IPS-NIHi7 (cell line): ENCODE results near the gene PCP2.

Experiments
- DNase-seq: peaks from one replicate; pipeline ENCODE4 v3.0.0; 2012; ENCODE audit warnings: mixed read lengths; ENCODE audit errors: extremely low spot score

PCP2 gene

DNA sequence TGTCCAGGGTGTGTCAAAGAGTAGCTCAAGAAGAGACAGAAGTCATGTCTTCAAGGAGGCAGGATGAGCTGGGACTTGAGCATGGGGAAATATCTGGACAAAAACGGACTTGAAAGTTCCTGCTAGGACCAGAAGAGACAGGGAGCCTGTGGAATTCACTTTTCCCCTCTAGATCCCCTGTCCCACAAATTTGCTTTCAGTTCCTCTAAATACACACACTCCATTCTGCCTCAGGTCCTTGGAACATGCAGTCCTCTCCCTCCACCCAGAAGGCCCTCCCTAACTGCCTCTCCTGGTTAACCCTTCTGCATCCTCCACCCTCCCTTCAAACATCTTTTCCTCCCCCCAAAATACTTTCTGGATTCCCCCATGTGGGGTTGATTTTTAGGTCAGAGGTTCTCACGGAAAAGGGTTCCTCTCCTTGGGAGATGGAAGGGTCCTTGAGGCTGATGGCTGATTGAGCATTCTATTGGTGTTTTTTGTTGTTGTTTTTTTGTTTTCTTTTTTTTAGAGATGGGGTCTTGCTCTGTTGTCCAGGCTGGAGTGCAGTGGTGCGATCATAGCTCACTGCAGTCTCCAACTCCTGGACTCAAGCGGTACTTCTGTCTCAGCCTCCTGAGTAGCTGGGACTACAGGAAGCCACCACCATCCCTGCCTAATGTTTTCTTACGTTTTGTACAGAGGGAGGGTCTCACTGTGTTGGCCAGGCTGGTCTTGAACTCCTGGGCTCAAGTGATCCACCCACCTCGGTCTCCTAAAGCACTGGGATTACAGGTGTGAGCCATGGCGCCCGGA lies 28.4 kb upstream of the PCP2 start:
- DNase-seq: no peak

DNA sequence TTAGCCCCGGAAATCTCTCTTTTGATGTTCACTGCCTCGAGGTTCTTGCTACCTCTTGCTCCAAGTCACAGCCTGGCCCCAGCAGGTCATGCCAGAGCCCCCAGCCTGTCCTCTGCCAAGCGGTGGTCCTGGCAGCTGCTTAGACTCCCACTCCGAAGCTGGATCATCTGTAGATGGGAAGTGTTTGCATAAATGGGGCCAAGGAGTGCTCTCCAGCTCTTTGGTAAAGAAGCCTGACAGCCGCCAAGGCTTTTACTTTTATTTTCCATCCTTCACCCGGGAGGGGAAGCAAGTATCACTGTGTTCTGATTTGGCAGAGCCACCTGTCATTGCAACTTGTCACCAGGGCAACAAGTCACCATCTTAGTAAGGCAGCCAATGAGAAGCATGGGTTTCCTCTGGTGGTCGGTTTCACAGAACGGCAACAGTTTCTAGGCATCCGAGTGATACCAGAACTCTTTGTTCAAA lies 24.7 kb upstream of the PCP2 start:
- no peak for DNase-seq

DNA sequence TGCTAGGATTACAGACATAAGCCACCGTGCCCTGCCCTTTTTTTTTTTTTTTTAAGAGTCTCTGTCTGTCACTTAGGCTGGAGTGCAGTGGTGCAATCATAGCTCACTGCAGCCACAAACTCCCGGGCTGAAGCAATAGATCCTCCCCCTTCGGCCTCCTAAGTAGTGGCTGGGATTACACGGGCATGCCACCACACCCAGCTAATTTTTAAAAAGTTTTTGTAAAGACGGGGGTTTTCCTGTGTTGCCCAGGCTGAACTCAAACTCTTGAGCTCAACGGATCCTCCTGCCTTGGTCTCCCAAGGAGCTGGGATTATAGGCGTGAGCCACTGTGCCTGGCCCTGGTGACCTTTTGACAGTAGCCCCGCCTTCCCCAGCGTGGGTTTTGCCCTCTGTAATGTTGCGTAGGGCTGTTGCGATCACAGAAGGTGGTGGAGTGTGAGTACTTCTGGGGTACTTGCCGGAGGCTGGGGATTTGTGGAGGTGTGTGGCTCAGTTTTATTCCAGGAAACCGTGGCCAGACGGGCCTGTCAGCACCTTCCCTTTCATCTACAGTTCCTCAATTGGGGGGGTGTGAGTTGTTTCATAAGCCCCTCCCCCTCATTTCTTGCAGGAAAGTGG lies 23.7 kb upstream of the PCP2 start:
- no peak for DNase-seq

DNA sequence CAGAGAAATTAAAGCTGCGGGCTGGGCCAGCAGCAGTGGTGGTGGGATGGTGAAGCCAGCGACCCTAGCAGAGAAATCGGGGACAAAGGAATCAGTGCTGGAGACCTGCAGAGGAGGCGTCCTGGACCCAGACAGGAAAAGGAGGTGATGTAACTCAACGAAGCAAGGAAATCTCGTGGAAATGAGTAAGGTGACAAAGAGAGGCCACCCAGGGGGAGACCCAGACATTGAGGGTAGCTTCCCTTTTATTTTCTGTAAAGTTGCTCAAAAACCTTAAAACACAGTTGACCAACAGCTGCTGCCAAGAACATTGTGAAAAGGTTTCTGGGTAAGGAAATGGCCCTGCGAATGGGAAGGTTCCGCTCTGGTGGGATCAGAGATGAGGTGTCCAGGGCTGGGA lies 22.1 kb upstream of the PCP2 start:
- DNase-seq: no peak

DNA sequence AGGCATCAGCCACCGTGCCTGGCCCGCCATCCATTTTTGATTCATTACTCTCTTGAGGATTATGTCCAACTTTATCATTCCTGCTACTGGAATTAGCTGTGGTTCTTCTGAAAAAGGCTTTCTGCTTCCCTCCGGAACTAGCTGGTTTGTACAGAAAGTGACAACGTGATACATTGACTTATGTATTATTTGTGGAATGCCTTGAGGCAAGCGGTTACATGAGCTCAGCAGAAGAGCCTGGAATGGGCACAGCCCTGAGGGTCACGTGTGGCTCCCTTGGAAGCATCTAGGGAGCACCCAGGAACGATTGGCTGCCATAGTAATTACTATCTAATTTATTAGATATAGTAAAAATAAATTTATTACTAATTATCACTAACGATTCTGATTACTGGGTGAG lies 20.9 kb upstream of the PCP2 start:
- DNase-seq: no peak

DNA sequence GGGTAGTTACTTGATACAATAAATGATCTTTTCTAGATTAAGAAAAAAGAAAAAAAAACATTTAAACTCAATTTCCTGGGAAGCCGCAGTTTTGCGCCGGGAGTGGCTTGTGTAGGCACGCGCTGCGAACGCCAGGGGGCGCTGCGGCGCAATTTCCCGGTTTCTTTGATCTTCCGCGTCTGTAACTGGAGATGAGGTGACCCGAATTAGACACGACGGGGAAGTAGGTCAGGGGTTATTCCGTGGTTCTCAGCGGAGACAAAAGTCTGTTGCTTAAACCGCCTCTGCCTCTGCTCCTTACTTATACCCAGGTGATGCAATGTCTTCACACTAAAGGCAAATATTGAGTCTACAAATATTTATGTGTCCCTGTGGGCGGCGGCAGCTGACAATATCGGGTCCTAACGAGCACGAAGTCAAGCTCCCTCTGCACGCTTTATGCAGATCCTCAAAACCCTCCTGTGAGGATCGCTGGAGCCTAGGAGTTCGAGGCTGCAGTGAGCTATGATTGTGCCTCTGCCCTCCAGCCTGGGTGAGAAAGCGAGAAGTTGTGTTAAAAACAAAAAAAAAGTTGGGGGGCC lies 18.6 kb upstream of the PCP2 start:
- DNase-seq: peak; percentile 91

DNA sequence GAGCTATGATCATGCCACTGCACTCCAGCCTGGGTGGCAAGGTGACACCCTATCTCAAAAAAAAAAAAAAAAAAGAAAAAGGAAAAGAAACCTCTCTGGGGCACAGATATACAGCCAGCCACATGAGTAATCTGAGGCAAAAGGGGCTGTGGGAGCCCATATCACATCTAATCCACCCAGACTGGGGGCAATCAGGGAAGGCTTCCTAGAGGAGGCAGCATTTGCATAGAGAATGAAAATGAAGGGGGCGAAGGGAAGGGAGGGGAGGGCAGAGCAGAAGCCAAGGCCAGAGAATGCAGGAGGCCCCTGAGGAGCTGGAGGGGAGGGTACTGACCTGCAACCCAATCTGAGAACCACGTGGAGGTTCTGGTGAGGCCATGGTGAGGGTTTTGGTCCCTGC lies 16.6 kb upstream of the PCP2 start:
- DNase-seq: no peak

DNA sequence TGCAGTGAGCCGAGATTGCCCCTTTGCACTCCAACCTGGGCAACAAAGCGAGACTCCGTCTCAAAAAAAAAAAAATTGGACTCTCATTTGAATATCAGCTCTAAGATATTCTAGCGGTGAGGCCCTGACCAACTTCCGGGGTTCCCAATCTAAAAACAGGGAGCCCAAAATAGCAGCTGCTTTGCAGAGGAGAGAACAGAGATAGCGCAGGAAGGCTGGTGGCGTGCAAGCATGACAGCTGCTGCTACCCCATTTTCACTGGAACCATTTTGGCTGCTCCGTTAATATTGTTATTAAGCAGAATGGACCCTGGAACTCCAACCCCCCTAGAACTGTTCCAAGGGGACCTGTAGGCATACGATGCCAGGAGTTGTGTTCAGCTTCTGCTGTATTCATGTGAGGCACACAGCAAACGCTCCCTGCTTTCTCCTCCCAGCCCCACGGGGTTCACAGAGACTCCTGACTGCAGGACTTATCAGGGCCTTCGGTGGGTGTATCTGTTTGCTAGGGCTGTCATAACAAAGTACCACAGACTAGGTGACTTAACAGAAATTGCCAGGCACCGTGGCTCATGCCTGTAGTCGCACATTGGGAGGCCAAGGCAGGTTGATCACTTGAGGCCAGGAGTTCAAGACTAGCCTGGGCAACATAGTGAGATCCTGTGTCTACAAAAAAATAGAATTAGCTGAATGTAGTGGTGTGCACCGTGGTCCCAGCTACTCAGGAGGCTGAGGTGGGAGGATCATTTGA lies 14.9 kb upstream of the PCP2 start:
- no peak for DNase-seq

DNA sequence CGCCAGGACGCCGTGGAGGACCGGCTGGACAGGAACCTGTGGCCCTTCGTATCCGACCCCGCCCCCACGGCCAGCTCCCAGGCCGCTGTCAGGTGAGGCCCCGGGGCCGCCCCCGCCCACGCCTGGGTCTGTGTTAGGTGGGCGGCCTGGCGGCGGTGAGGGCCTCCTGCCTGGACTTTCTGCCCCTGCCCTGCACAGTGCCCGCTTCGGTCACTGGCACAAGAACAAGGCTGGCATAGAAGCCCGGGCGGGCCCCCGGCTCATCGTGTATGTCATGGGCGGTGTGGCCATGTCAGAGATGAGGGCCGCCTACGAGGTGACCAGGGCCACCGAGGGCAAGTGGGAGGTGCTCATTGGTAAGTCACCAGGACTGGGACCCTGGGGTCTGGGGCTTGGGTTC lies 13.6 kb upstream of the PCP2 start:
- DNase-seq: no peak

DNA sequence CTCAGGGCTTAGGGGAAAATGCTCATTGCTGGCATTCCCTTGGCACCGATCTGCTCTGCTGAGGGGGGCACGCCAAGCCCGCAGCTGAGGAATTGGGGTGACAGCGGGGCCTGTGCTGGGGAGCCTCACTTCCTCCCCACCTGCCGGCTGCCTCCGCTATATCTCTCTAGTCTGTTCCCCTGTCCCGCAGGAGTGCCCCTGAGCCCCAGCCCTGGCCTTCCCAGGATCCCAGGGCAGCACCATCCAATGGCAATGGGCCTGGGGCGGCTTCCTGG lies 12.8 kb upstream of the PCP2 start:
- DNase-seq: no peak

DNA sequence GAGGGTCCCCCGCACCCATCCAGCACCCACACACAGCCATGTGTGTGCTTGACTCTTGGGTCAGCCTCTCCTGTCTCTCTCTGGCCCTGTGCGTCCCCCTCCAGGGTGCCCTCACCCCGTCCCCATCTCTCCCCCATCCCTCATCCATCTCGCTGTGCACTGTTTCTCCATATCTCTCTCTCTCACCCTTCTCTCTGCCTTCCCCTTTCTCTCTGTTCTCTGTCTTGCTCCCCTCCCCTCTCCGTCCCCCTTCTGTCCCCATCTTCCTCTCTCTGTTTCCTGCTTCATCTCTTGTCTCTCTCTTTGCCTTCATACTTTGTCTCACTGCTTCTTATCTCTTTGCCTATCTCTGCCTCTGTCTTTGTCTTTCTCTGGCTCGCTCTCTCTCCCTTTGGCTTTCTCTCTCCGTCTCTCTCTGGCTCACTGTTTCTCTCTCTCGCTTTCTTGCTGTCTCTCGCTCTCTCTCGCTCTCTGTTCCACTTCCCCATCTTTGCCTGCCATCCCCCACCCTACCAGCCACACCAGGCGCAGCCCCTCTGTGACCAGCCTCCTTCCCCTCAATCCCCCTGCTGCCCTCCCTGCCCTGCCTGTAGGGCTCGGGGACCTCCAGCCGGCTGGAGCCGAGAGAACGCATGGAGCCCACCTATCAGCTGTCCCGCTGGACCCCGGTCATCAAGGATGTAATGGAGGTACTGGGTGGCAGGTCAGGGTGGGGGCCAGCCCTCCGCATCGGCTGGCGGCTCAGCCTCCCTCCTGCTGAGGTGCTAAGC lies 12.3 kb upstream of the PCP2 start:
- DNase-seq: no peak

DNA sequence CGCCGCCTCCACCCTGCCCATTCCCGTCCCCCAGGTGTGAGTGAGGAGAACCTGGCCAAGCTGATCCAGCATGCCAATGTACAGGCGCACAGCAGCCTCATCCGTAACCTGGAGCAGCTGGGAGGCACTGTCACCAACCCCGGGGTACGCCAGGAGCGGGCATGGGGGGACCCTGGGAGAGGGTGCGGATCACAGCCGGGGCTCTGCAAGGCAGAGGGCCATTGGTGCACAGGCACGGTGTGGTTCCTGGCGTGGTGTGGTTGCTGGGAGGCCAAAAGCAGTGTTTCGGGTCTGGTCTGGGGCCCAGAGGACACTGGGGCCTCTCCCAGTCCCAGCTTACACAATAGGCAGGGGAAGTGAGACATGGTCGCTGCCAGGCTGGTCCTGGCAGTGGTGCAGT lies 11.6 kb upstream of the PCP2 start:
- DNase-seq: no peak

DNA sequence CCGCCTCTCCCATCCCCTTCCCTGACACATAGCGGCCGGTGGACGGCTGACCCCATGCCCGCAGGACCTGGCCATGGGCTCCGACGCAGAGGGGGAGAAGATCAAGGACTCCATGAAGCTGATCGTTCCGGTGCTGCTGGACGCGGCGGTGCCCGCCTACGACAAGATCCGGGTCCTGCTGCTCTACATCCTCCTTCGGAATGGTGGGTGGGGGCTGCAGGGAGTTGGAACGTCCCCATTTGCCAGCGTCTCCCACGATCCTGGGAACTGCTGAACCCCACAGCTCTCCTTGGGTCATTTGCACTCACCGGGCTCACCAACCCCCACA lies 11.0 kb upstream of the PCP2 start:
- DNase-seq: no peak

DNA sequence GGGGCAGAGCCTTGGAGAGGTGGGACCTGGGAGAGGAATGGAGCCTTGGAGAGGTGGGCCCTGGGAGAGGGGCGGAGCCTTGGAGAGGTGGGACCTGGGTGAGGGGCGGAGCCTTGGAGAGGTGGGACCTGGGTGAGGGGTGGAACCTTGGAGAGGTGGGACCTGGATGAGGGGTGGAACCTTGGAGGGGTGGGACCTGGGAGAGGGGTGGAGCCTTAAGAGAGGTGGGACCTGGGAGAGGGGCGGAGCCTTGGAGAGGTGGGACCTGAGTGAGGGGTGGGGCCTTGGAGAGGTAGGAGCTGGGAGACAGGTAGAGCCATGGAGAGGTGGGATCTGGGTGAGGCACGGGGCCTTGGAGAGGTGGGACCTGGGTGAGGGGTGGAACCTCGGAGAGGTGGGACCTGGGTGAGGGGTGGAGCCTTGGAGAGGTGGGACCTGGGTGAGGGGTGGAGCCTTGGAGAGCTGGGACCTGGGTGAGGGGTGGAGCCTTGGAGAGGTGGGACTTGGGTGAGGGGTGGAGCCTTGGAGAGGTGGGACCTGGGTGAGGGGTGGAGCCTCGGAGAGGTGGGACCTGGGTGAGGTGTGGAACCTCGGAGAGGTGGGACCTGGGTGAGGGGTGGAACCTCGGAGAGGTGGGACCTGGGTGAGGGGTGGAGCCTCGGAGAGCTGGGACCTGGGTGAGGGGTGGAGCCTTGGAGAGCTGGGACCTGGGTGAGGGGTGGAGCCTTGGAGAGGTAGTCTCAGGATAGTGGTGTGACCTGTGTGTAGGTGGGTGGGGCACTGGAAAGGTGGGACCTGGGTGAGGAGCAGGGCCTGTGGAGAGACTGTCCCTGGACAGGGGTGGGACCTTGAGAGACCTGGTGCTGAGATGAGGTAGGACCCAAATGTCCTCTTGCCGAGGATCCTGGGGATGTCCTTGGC lies 10.4 kb upstream of the PCP2 start:
- DNase-seq: peak; percentile 69

DNA sequence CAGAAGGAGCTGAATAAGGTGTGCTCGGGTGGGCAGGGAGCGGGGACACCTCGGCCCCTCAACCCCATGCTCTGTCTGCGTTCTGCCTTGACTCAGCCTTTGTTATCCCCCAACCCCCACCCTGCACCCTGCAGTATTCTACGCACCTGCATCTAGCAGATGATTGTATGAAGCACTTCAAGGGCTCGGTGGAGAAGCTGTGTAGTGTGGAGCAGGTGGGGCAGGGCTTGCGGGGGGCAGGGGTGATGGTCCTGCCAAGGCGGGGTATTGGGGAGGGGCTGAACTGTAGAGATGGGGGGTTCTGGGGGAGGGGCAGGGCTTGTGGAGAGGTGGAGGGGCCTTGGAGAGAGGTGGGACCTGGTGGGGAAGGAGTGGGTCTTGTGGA lies 9.5 kb upstream of the PCP2 start:
- DNase-seq: no peak

DNA sequence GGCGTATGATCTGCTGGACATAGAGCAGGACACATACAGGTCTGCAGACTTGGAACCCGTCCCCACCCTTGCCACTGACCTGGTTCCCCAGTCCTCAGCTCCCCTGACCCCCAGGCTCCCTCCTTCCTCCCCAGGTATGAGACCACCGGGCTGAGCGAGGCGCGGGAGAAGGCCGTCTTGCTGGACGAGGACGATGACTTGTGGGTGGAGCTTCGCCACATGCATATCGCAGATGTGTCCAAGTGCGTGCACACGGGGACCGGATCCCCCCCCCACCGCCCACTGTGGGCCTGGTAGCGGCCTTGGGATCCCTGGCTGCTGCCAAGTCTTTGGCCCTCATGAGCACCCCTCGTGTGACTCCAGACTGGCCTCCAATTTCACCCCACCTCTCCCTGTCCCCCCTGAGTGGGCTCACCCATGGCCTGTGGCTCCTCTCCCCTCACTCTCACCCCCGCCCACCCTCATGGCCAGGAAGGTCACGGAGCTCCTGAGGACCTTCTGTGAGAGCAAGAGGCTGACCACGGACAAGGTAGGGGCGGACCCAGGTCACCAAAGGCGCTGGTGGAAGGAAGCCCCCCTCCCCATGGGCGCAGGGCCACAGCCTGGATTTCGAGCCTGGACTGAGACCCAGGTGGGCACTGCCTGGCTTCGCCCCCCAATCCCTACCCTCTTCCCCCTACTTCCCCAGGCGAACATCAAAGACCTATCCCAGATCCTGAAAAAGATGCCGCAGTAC lies 8.9 kb upstream of the PCP2 start:
- DNase-seq: no peak

DNA sequence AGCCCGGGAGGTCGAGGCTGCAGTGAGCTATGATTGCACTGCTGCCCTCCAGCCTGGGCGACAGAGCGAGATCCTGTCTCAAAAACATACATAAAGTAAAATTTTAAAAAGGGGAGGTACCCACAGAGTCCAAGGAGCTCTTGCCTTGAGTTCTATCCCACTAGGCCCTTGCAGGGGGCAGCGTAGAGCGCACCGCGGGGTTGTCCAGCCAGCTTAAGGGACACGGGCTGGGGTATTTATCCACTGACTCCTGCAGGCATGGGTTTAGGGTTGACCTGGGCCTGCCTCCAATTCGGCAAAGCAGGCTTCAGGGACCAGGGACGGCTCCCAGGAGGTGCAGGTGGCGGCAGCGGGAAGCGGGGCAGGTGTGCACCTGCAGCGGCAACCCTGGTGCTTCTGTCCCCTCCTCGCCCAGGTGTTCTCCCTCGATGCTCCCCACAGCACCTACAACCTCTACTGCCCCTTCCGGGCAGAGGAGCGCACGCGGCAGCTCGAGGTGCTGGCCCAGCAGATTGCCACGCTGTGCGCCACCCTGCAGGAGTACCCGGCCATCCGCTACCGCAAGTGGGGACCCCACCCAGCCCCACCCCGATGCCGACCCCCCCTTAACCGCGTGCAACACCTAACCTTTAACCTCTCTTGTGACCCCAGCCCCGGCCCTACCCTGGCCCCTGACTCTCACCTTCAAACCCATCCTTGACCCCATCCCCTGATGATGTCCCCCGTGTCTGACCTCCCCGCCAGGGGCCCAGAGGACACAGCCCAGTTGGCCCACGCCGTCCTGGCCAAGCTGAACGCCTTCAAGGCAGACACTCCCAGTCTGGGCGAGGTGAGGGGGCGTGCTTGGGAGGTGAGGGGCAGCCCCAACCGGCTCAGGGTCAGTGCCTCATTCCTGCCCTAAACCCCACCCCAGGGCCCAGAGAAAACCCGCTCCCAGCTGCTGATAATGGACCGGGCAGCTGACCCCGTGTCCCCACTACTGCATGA lies 8.1 kb upstream of the PCP2 start:
- DNase-seq: no peak

DNA sequence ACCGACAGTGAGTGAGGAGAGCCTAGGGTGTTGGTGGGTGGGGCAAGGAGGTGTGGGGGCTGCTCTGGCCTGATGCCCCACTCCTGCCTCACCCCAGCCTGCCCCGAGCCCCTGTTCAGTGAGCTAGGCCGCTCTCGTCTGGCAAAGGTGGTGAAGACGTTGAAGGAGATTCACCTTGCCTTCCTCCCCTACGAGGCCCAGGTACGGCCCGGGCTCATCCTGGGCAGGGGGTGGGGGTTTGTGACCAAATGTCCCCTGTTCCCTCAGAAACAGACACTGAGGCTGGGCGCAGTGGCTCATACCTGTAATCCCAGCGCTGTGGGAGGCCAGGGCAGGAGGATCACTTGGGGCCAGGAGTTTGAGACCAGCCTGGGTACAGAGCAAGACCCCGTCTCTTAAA lies 7.3 kb upstream of the PCP2 start:
- no peak for DNase-seq

DNA sequence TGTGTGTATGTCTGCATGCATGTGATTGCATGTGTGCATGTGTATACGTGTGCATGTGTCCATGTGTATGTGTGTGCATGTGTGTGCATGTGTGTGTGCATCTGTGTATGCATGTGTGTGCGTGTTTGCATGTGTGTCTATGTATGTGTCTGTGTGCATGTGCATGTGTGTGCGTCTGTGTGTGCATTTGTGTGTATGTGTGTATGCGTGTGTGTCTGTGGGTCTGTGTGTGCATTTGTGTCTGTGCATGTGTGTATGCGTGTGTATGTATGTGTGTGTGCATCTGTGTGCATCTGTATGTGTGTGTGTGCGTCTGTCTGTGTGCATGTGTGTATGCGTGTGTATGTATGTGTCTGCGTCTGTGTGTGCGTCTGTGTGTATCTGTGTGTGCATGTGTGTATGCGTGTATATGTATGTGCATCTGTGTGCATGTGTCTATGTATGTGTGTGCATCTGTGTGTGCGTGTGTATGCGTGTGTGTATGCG lies 6.4 kb upstream of the PCP2 start:
- no peak for DNase-seq
